Amygdala (tissue), 56 donors: ENCODE results near the gene ARHGEF10L.

Experiments used
- DNase-seq, 56 donors: peaks; one replicate each; lab custom pipeline; 2025; lab: John Stamatoyannopoulos, UW

The ARHGEF10L gene

DNA sequence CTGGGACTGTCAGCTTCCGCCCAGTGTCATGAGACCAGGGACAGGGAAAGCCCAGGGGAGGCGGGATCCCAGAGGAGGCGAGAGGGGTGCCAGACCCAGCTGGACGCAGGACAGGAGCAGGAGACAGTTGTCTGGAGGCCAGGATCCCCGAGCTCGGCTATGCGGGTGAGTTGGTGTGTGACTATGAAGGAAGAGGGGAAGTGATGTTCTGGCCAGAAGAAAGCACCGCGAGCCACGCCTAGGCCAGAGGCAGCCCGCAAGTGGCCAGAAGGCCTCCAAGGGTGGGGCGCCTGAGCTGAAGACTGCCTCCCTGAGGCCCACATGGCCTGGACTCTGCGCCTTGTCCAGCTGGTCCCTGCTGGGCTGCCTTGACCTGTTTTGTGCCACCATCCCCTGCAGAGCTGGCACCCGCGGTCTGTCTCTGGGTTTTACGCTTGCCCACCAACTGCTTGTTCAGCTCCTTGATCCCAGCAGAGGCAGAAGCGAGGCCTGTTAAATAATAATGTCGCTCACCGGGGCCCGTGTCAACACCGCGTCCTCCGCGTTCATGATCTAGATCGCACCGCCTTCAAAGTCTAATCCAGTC is 130.5 kb downstream of the ARHGEF10L start:
- peak in 16 of 56 donors; percentile 11 to 61 (median 26) for DNase-seq

DNA sequence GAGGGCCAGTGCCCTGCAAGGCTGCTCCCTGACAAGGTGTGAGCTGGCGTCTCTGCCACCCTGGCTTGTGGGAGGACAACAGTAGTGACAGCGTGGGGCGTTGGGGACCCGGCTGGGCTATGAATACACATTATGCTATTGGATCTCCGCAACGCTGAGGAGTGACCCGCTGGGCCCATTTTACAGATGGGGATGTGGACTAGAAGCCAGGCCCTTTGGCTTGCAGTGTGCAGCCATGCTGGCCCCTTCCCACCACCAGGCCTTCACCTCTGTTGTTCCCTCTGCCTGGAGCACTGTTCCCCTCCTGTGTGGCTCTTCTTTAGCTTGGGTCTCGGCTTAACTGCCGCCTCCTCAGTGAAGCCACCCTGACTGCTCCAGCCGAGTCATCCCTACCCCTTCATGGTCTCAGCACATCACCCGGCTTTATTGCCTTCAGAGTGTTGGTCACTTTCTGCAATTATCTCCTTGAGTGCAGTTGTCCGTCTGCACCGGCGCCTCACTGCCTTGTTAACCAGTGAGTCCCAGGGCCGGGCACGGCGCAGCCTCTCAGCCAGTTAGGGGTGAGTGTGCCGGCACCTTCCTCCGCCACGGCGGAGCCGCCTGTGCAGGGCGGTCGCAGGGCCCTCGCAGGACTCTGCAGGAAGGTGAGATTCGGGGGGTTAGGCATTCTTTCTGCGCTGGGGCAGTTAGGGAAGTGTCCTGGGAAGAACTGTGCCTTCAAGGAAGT is 131.3 kb downstream of the ARHGEF10L start:
- DNase-seq = no peak

DNA sequence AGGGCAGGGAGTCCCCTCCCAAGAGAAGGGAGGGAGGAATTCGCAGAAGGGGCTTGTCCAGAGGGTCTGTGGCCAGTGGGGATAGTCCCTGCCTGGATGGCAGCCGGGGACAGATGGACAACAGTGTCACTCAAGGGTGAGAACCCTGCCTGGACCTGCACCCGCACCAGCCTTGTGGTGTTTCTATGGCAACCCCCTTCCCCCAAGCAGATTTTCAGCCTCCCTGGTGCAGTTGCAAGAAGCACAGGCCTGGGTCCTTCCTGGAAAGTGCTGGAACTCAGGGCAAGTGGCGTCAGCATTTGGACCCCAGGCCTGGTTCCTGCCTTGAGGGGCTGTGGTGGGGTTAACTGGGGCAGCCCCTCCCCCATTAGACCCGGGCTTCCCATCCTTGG is 131.8 kb downstream of the ARHGEF10L start:
- peak in 17 of 56 donors; percentile 11 to 47 (median 23) for DNase-seq

GRCh38 chr1:17671741-17672140 is 132.2 kb downstream of the ARHGEF10L start:
- DNase-seq = no peak

- DNase-seq = no peak
Measured at GRCh38 chr1:17672226-17672625, 132.7 kb downstream of the ARHGEF10L start.

DNA sequence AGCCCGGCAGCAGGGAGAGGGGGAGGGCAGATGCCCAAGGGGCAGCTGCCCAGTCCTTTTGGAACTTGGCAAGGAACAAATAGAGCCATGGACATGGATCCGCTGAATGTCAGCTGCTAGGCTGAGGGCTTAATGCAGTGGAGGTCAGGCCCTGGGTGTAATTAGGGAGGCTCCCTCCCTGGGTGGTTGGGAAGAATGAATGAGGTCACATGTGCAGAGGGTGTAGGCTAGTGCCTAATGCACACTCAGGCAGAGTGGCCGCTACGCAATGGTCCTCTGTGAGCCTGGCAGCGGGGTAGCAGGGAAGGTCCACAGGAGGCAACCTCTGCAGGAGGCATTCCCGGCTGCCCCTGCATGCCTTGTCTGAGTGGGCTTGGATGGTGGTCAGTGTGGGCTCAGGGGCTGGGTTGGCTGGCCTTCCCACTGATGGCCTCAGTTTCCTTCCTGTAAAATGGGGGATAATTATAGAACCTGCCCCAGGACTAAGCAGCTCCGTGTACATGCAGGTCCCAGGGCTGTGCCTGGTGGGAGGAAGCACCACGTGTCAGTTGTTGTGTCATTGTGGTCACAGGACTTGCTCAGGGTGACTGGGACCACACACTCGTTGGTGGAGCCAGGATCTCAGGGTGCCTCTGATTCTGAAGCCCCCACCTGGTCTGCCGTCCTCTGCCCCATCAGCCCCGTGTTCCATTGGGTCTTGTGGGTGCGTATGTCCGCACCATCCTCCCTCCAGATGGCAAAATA is 134.0 kb downstream of the ARHGEF10L start:
- DNase-seq = peak in 34 of 56 donors; percentile 12 to 74 (median 34)

DNA sequence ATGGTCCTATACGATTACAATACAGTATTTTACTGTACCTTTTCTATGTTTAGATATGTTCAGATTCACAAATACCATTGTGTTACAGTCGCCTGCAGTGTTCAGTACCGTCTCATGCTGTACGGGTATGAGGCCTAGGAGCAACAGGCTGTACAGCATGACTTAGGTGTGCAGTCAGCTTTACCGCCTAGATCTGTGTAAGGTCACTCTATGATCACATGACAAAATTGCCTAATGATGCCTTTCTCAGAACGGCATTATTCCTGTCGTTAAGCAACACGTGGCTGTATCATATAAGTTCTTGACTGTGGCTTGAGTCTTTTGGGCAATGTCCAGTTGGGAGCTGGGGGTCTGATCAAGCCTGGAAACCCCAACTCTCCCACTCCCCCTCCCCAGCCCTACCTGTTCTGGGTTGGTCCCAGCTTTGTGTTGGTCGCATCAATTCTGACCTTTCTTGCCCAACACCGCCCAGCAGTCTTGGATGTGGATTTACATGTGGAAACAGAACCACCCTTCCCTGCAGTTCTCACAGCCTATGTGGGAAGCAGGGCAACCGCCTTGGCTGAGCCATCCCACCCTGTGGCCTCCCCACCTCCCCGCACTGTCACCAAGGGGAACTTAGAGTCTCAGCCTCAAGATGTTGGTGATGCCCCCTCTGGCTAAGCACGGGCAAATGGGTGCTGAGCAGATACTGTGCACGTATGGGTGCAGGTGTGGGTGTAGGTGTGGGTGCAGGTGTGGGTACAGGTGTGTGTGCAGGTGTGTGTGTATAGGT is 135.4 kb downstream of the ARHGEF10L start:
- DNase-seq = no peak

GRCh38 chr1:17675744-17676143 is 136.2 kb downstream of the ARHGEF10L start:
- DNase-seq = no peak

- no peak for DNase-seq
Measured at GRCh38 chr1:17676387-17677060, 137.0 kb downstream of the ARHGEF10L start.

DNA sequence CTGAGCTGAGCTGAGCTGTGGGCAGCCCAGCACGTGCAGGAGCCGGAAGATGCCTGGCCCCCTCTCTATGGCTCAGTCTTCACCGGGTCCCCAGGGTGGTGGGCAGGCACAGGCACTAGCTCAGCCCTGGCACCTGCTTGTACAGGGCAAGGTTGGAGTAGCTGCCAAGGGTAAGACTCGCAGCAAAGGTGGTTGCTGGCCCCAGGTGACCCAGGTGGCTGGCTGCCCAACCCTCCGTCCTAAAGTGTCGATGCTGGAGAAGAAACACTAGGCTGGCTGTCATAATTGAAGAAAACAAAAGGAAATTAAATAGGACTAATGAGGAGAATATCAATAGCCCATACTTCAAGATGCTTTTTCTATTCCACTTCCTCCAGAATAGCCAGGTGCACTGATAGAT is 138.5 kb downstream of the ARHGEF10L start:
- DNase-seq = no peak

- no peak for DNase-seq
Measured at GRCh38 chr1:17679856-17680255, 140.4 kb downstream of the ARHGEF10L start.

DNA sequence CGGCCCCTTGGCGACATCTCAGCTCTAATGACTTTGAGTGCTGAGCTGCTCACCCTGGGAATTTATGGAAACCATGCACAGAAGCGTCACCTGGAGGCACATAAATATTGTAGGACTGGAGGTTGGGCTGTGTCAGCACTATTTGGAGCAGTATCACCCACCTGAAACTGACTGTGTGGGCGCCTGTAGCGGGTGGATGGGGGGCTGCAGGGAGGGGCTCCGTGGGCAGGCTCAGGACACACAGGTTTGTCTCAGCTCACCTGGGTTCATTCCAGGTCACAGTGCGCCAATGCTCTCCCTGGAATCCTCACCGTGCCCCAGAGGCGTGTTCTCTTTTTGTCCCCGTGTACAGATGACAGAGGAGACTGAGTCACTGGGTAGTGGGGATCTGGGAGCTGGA is 140.8 kb downstream of the ARHGEF10L start:
- DNase-seq = no peak

DNA sequence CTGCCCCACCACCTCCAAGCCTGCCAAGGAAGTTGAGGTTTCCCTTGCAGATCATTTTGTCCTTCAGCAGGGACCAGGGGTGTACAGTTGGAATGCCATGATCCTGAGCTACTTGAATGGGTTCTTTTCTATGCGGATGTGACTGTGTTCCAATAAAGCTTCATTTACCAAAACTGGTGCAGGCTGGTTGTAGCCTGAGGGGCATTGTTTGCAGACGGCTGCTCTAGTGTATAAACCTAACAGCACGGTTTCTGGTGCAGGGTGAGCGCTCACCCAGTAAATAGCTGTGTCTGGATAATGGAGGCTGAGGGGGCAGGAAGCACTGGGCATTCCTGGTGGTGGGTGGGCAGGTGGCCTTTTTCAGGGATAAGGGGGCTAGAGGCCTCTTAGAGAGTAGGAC is 142.9 kb downstream of the ARHGEF10L start:
- peak in 1 of 56 donors; percentile 7 for DNase-seq

DNA sequence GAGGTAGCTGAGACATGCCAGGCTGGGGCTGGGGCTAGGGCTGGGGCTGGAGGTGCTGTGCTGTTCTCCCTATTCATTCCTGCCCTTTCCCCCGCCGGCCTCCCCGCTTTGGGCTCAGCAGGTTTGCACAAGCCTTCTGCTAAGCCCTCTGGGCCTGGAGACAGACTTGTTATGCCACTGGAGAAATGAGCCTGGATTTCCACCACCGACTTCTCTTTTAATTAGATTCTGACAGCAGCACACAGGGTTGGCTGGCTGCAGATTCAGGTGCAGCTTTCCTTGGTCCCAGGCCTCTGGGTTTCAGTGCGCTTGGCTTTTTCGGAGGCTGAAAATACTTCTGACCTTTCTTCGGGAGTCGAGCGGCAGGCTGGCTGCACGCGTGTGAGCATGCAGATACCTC is 144.1 kb downstream of the ARHGEF10L start:
- no peak for DNase-seq

DNA sequence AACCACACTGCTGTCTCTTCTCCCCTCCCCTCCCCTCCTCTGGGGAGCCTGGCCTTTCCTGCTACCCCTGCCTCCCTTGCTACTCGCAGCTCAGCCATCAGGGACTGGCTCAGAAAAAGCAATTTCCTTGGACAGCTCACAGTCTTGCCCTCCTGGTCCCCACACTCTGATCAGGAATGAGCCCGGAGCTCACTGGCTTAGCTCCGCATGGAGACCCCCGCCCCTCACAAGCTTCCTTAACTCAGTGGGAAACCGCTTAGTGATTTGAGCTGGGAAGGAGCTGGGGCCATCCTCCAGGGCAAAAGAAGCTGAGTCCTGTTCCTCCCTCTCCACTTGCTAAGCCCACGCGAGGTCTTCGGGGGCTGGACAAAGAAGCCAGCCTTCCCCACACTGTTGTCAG is 145.3 kb downstream of the ARHGEF10L start:
- no peak for DNase-seq

DNA sequence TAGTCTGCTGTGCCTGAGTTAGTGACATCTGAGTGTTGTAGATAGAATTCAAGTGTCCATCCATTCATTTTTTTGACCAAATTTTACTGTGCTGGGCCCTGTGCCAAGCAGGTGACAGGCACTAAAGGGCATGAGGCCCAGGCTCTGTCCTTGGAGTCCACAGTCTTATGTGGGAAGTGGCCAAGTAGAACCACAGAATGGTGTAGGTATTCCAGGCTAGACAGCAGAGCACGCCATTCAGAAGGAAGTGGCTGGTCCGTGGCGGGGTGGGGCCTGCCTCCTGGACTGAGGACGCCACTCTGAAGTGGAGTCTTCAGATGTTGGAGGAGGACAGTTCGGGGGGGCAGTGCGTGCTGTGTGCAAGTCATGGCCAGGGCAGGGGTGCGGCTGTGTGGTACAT is 146.8 kb downstream of the ARHGEF10L start:
- no peak for DNase-seq

DNA sequence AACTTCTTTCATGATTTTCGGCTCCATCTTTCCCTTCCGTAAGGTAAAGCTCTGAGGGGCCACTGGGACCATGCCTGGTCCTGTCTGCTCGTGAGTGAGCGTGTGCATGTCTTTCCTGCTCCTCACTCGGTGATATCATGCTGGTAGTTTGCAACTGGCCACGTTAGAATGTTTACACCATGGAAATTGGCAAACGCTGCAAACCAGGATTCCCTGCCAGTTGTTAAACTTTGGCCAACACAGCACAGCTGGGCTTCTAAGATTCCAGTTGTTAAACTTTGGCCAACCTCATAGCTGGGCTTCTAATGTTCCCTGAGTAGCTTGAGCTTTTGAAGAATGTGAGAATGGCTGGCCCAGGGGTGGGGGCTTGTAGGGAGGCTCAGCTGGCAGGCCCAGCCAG is 147.6 kb downstream of the ARHGEF10L start:
- no peak for DNase-seq

DNA sequence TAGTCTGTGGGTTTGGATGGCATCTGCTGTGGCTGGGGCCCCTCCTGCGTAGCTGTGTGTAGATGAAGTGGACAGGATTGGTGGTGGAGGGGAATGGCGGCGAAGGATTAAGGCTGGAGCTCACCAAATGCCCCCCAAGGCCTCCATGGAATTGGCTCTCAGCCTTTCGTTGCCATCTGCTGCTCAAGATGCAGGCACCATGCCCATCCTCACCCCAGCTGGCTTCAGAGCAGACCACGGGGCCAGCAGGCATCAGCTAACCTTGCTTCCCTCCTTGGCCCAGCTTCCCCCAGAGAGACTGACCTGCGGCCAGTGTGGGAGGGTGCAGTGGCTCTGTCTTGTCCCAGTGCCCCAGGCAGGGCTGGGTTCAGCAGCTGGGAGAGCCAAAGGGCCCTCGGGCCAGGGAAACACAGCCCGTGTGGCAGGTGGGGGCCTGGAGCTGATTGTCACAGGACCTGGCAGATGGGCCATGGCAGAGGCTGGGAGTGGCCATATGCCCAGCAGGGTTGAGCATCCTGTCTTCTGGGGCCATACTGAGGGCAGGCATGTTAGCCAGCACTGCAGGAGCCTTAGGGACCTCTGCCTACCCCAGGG is 148.8 kb downstream of the ARHGEF10L start:
- DNase-seq = peak in 3 of 56 donors; percentile 7 to 41 (median 12)

- DNase-seq = no peak
Measured at GRCh38 chr1:17689011-17689410, 149.5 kb downstream of the ARHGEF10L start.
